Mucosa of descending colon (tissue), 3 donors: ENCODE results near the gene ANO2. TPM values are rescaled to one million over a fixed set of nuclear protein-coding genes. Genes with fewer than 3 reads are reported as not detected.
"Not testable (repeated sequence)": the region's sequence is repeated elsewhere in the genome, so short reads cannot be mapped to it uniquely, and the experiment has no call there.

Experiments used
- ATAC-seq: fragments of 200-7000 bp; cut with Tn5 transposase; one replicate; pipeline ENCODE4 v1.9.1; 2020; ENCODE audit warnings: mild to moderate bottlenecking, moderate library complexity
- DNase-seq, 3 donors: peaks; one replicate each; pipeline ENCODE4 v3.0.0-alpha.2; 2020
- H3K36me3 ChIP-seq: fragments of 200-600 bp; one replicate; pipeline ENCODE4 v1.8.0; 2021; ENCODE audit warnings: low read depth, mild to moderate bottlenecking
- H3K4me1 ChIP-seq: fragments of 200-600 bp; one replicate; pipeline ENCODE4 v1.8.0; 2021; ENCODE audit warnings: low read depth, mild to moderate bottlenecking
- H3K4me3 ChIP-seq: fragments of 200-600 bp; one replicate; pipeline ENCODE4 v1.8.0; 2021; ENCODE audit warnings: mild to moderate bottlenecking
- H3K9me3 ChIP-seq: fragments of 200-600 bp; one replicate; pipeline ENCODE4 v1.8.0; 2021; ENCODE audit warnings: mild to moderate bottlenecking
- intact Hi-C, 2 donors: fragments of 100-400 bp; cut with DNase I in 1 of 2; cut with micrococcal nuclease in 1 of 2; formaldehyde crosslinking; loops; one replicate each; pipeline versions ENCODE4 v1.11.0 to v1.11.1; 2022; cut with DNase I, micrococcal nuclease
- total RNA-seq, 3 donors: library from RNA; stranded (reverse); fragmentation: NEBNext Ultra II Directional in 2 of 3; extraction: Animal tissue kit (Norgen Biotek cat#: 25700) in 2 of 3; gene quantifications; one replicate each; pipeline versions ENCODE4 v1.2.1 to v1.2.4, GENCODE V29; 2021 to 2023
- TF ChIP-seq, protein P1 (sequence below): fragments of 200-600 bp; IDR thresholded peaks from one replicate; pipeline ENCODE4 v1.8.0; 2022; ENCODE audit warnings: antibody characterized with exemption, mild to moderate bottlenecking
- donor health status: DM: no; HTN: no; CAD: no; lungs with moderate emphysema.
- donor health status: DM: no; HTN: no; CAD: no.
- donor health status: DM: no; HTN: yes; CAD: no.

Gene ANO2
- total RNA-seq, 3 donors from 2014 or later, result 0.58 to 5.1 (median 3.1) TPM

DNA sequence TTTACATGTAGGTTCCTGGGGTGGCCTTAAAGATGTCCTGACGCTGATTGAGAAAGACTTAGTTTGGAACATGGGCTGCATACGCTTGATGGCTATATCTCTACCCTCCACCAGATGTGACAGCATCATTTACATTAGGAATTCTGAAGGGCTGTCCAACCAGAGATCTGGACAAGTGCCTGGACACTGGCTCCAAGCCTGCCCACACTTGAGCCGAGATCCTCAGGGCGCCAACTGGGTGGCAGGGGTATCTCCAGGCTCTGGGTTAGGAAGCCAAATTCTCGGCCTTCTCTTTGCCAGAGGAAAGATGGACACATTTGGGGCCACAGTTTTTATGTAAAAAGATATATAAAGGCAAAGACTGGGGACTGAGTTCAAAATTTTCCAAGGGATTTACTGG, 266.9 kb downstream of the ANO2 start:
- H3K4me1 ChIP-seq, result no peaks in the 10 kb centered on the region

DNA sequence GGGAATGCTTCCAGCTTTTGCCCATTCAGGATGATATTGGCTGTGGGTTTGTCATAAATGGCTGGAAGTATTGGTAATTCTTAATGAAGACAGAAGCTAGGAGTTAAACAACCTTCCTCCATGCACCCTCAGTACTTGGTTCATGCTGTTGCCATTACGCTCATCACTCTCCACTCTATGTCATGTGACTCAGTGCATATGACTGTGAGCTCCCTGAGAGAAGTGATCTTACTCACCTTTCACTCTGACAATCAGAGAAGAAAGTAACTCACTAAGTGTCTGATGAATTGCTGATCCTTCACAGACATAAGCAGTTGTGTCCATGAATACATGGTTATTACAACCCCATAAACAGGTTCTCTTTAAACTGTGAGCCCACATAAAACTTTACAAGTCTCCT, 275.4 kb downstream of the ANO2 start:
- DNase-seq, H3K9me3 ChIP-seq, H3K36me3 ChIP-seq, H3K4me3 ChIP-seq, H3K4me1 ChIP-seq, intact Hi-C loops, ATAC-seq: not testable (repeated sequence)

More for the DNA sequence above, 266.9 kb downstream of the ANO2 start:
- Histone ChIP-seq H3K9me3 (no peaks in the 10 kb centered on the region), H3K4me3 (no peak overlapping the region), H3K36me3 (no peaks in the 10 kb centered on the region)
- TF ChIP-seq, protein P1, sequence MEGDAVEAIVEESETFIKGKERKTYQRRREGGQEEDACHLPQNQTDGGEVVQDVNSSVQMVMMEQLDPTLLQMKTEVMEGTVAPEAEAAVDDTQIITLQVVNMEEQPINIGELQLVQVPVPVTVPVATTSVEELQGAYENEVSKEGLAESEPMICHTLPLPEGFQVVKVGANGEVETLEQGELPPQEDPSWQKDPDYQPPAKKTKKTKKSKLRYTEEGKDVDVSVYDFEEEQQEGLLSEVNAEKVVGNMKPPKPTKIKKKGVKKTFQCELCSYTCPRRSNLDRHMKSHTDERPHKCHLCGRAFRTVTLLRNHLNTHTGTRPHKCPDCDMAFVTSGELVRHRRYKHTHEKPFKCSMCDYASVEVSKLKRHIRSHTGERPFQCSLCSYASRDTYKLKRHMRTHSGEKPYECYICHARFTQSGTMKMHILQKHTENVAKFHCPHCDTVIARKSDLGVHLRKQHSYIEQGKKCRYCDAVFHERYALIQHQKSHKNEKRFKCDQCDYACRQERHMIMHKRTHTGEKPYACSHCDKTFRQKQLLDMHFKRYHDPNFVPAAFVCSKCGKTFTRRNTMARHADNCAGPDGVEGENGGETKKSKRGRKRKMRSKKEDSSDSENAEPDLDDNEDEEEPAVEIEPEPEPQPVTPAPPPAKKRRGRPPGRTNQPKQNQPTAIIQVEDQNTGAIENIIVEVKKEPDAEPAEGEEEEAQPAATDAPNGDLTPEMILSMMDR, result no peak
- DNase-seq, result no peak
- intact Hi-C loops, result no loop called here
- ATAC-seq, result no peak

DNA sequence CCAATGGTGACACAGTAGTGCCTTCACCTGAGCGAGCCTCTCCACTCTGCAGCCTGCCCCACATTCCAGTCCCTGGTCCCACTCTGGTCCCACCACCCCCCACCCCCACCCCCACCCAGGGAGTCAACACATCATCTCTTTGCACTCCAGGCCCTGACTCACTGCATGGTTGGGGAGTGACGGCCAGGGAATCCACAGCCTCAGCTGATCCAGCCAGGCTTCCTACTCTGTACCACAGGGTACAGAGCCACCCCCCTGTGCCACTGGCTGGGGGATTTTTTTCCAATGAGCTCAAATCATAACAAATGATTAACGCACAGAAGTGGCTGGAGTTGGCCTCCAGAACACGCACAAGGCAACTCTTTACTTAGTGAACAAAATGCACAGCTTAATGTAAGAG, 279.4 kb downstream of the ANO2 start:
- Histone ChIP-seq H3K4me3 (no peak overlapping the region), H3K36me3 (no peaks in the 10 kb centered on the region), H3K4me1 (no peaks in the 10 kb centered on the region), H3K9me3 (no peaks in the 10 kb centered on the region)
- intact Hi-C loops, result no loop called here
- DNase-seq, result no peak
- no peak for ATAC-seq
- TF ChIP-seq, protein P1, result no peak

DNA sequence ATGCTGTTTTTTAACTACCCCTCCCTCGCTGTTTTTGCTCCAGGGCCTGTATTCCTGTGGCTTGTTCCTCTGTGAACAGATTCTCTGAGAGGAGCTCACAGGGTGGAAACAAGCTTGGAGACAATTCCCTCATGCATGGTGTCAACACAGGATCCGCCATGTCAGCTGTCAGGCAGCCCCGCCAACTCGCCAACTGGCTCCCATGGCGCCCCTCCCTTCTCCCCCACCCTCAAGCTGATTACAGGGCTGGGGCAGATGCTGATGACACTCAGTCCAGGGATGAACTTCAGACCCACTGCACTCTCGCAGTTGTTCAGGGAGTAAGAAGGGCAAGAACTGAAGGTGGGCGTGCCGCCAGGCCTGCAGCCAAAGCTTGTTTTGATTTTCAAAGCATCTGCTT, 283.2 kb downstream of the ANO2 start:
- Histone ChIP-seq H3K4me3 (no peak overlapping the region), H3K9me3 (no peaks in the 10 kb centered on the region), H3K36me3 (no peaks in the 10 kb centered on the region), H3K4me1 (no peaks in the 10 kb centered on the region)
- no peak for ATAC-seq
- TF ChIP-seq, protein P1, result no peak
- peak in 2 of 3 donors; percentile 29 to 38 for DNase-seq
- intact Hi-C loops, result no loop called here

DNA sequence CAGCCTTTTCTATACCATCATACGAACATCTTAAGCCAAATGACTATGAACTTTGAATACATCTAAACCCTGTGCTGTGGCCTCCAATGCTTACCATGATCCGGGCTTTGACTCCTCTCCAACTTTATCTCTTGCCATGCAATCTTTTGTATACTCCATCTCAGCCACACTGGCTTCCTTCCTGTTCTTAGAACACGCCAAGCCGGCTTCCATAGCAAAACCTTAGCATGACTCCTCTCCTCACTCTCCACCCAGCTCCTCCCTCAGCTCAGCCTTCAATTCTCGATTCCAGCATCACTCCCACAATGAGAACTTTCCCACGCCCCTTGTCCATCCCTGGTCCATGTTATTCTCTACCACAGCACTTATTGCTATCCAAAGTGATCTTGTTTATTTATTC, 284.8 kb downstream of the ANO2 start:
- intact Hi-C loops, result no loop called here
- no peak for ATAC-seq
- Histone ChIP-seq H3K9me3 (no peaks in the 10 kb centered on the region), H3K4me1 (no peaks in the 10 kb centered on the region), H3K36me3 (no peaks in the 10 kb centered on the region), H3K4me3 (no peak overlapping the region)
- TF ChIP-seq, protein P1, result no peak
- DNase-seq, result no peak

DNA sequence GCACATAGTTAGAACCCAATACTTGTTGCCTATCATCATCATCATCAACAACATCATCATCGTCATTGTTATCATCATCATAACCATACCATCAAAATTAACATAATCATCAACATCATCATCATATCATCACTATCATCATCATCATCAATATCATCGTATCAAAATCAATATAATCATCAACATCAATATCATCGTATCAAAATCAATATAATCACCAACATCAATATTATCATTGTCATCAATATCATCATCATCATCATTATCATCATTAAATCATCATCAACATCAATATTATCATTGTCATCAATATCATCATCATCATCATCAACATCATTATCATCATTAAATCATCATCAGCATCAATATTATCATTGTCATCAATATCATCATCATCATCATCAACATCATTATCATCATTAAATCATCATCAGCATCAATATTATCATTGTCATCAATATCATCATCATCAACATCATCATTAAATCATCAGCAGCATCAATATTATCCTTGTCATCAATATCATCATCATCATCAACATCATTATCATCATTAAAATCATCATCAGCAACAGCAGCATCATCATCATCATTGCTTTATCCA, 286.6 kb downstream of the ANO2 start:
- H3K4me1 ChIP-seq, H3K36me3 ChIP-seq, H3K9me3 ChIP-seq, DNase-seq, intact Hi-C loops, ATAC-seq, H3K4me3 ChIP-seq: not testable (repeated sequence)

DNA sequence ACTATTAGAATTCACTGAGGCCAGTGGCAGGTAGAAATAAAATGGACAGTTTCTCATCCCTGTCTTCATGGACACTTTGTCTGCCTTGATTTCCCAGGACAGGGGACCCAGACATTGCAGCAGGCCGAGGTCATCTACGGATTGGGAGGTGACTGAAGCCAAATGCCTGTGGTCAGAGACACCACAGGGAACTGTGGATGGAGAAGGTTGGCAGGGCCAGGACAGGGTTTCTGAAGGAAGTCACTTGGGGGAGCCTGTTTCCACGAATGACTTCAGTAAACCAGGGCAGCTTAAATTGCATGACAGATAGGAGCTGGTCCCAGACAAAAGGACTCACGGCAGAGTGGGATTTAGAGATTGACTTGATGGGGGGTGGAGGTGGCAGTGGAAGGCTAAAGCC, 288.2 kb downstream of the ANO2 start:
- intact Hi-C loops, result no loop called here
- no peak overlapping the region for H3K4me3 ChIP-seq

More for the DNA sequence above, 288.2 kb downstream of the ANO2 start:
- Histone ChIP-seq H3K9me3 (no peaks in the 10 kb centered on the region), H3K36me3 (no peaks in the 10 kb centered on the region), H3K4me1 (peaks cover 5% of the 10 kb centered on the region)
- no peak for DNase-seq
- ATAC-seq, result no peak
- TF ChIP-seq, protein P1, result no peak
